RWPE1 (cell line): Measurements from ENCODE around the gene DPPA4.

Source experiments
- CTCF ChIA-PET: fragments of 350-600 bp; sonication (Branson Sonifier 250); formaldehyde crosslinking; extraction: SDS; loops from one replicate; lab custom pipeline; 2021; lab: Yijun Ruan, JAX
- POLR2A ChIA-PET: fragments of 400-600 bp; formaldehyde crosslinking; extraction: SDS; loops from one replicate; lab custom pipeline; 2020; ENCODE audit warnings: antibody characterized with exemption; ENCODE audit not compliant: low non-redundant PET; lab: Yijun Ruan, JAX
- DNase-seq: peaks from one replicate; pipeline ENCODE4 v3.0.0; 2012; ENCODE audit warnings: low spot score
- H3K27ac ChIP-seq: fragments of 450-650 bp; 2 replicates; pipeline ENCODE4 v1.5.1; 2017
- TF ChIP-seq, protein P1 (sequence below): fragments of 450-650 bp; conservative IDR thresholded peaks from 2 replicates; pipeline ENCODE4 v1.5.1; 2017; ENCODE audit warnings: low read depth, mild to moderate bottlenecking

DPPA4 gene

DNA sequence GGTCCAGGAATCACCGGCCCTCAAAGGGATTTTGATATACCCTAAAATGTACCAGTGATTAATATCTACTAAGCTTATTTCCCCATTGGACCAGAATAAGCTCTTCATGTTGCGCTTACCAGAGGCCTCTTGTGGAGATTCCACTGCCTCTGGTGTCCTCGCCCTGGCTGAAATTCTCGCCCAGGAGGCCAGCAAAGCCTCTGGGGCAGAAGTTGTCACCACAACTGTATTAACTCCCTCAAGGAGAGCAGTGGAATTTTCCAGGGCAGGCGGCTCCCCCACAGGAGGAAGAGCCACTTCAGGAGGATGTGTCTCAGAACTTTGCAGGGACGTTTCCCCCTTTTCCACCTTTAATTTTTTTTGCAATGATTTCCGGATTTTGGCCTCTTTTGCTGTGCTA lies 6.9 kb downstream of the DPPA4 start:
- POLR2A ChIA-PET: no interaction called here
- H3K27ac ChIP-seq: no peak overlapping the region
- CTCF ChIA-PET: no interaction called here
- no peak for DNase-seq
- TF ChIP-seq, protein P1, sequence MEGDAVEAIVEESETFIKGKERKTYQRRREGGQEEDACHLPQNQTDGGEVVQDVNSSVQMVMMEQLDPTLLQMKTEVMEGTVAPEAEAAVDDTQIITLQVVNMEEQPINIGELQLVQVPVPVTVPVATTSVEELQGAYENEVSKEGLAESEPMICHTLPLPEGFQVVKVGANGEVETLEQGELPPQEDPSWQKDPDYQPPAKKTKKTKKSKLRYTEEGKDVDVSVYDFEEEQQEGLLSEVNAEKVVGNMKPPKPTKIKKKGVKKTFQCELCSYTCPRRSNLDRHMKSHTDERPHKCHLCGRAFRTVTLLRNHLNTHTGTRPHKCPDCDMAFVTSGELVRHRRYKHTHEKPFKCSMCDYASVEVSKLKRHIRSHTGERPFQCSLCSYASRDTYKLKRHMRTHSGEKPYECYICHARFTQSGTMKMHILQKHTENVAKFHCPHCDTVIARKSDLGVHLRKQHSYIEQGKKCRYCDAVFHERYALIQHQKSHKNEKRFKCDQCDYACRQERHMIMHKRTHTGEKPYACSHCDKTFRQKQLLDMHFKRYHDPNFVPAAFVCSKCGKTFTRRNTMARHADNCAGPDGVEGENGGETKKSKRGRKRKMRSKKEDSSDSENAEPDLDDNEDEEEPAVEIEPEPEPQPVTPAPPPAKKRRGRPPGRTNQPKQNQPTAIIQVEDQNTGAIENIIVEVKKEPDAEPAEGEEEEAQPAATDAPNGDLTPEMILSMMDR: no peak

DNA sequence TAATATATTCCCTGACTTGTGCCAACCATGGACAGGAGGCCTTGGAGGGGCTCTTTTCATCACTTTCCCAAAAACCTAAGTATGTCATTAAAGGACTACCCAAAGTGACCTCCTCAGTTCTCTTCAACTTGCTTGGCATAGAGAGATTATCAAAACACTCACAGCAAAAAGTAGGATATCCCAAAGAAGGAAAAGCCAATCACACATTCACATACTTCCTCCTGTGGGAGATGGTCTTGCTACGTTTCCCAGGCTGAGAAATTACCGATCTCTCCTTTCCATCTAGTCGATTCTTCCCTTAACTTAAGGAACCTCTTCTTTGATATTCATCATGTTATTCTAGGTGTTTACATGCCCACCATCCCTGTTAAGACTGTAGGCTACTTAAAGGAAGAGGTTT lies 9.1 kb downstream of the DPPA4 start:
- TF ChIP-seq, protein P1: no peak
- ChIA-PET CTCF (no interaction called here), POLR2A (no interaction called here)
- no peak overlapping the region for H3K27ac ChIP-seq
- DNase-seq: no peak

DNA sequence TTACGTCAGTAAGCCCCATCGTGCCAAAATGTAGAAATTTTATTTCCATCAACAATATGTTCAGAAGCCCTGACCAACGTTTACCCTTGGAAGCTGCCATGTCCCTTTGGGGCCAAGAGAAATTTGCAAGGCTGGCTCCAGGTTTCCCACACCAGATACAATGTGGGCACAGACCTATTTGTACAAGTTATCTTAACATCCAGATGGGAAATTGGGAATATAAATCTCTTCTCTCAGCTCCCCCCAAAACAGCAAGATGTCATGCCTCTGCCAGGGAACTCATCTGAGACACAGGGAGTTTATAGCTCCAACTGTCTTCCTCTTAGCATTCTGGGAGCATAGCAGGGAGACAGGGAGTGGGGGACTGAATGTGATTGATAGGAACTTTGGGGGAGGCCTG lies 11.7 kb downstream of the DPPA4 start:
- DNase-seq: no peak
- H3K27ac ChIP-seq: no peak overlapping the region
- POLR2A ChIA-PET: no interaction called here
- CTCF ChIA-PET: no interaction called here
- TF ChIP-seq, protein P1: no peak

DNA sequence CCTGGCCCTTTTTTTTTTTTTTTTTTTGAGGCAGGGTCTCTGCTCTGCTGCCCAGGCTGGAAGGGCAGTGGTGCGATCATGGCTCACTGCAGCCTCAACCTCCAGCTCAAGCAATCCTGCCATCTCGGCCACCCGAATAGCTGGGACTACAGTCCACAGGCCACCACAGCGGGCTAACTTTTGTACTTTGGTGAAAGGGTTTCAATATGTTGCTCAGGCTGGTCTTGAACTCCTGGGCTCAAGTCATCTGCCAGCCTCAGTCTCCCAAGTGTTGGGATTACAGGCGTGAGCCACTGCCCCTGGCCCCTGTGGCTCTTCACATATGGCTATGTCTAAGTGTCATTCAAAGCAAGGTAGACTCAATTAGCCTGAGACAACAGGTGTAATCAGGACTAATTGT lies 12.2 kb downstream of the DPPA4 start:
- CTCF ChIA-PET: no interaction called here
- POLR2A ChIA-PET: no interaction called here
- no peak overlapping the region for H3K27ac ChIP-seq
- TF ChIP-seq, protein P1: no peak
- DNase-seq: no peak

DNA sequence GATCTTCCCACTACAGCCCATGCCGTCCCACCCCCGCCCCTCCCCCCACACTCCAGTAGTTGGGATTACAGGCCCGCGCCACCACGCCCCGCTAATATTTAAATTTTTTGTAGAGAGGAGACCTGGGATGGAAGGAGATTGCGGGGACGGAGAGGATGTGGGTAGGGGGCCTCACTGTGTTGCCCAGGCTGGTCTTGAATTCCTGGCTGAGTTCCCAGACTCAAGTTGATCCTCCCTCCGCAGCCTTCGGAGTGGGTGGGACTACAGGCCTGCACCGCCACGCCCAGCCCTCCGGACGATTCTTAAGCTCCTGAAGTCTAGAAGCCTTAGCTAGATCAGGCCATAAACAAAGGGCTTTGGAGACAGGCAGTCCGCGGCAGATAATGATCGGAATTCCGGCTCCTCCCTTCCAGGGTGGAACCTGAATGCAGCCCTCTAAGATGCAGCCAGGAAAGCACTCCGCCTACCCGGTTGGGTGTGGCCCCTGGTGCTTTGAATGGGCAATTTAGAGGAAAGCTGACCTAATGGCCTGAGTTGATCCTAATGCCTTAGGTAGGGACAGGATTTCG lies 21.1 kb downstream of the DPPA4 start, which contains the start of gene DPPA2:
DPPA2 (minus strand) TSS at position 356 of the 569 bp plus-strand sequence. CDS start 1,975 bp downstream, outside the sequence.
- TF ChIP-seq, protein P1: no peak
- POLR2A ChIA-PET: no interaction called here
- DNase-seq: no peak
- CTCF ChIA-PET: no interaction called here
- no peak within 1 kb of the TSS for H3K27ac ChIP-seq

DNA sequence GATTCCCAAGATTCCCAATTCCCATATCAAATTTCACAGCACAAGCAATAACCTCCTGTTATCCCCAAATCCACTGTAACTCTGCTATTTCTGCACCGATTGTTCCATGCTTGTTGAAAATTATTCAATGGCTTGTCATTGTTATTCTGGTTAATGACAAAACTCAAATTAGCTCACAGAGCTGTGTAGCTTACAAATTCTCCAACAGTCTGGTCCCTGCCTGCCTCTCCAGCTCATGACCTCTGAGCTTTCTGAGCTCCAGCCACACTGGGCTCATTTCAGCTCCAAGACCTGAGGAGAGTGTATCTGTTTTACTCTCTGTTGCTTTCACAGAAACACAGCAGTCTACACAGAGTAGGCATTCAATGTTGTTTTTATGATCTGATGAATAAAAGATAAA lies 24.3 kb downstream of the DPPA4 start:
- TF ChIP-seq, protein P1: no peak
- DNase-seq: no peak
- no peak overlapping the region for H3K27ac ChIP-seq
- CTCF ChIA-PET: interaction anchor here (0.5 kb wide), 1 partner anchor 70 kb away, joined by 3 read pairs; no protein-coding TSS in a partner anchor
- POLR2A ChIA-PET: no interaction called here
